Measurements from ENCODE around the gene ACOX3.

DNA sequence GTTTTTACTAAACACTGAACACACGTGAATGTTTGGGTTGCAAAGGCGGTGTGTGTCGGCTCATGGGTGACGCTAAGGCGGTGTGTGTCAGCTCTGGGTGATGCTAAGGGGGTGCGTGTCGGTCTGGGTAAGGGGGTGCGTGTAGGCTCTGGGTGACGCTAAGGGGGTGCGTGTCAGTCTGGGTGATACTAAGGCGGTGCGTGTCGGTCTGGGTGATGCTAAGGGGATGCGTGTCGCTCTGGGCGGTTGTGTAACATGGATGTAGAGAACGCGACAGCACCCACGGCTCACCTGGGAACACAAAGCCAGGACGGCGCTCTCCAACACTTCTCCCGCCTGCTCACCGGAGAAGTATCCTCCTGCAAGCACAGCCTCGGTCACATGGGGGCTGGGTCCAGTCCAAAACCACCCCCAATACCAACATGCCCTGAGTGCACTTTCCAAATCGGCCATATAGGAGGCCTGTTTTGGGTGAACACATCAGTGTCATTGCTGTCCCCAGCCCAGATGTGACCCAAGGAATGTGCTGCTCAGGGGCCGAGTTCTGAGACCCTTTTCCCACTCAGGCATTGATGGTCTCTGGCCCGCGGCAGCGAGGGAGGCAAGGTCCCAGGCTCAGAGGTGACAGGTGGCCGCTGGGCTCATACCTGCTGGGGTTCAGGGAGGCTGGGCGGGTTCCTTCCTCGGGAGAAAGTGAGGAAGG lies 67.1 kb downstream of the ACOX3 start:
- TF ChIP-seq POLR2A (conservative IDR thresholded peaks at IDR 0.05) (no peak), TAF1 (IDR thresholded peaks at IDR 0.05; ENCODE audit: control insufficient read depth, extremely low read depth, insufficient read depth, low read length, severe bottlenecking) (no peak), CHD2 (IDR thresholded peaks at IDR 0.05; ENCODE audit: low read depth, low read length) (no peak), NBN (IDR thresholded peaks at IDR 0.05; ENCODE audit: low read depth) (no peak), SRSF7 (optimal IDR thresholded peaks at IDR 0.05; ENCODE audit: low read depth, low read length) (no peak), NCOA1 (IDR thresholded peaks at IDR 0.05; ENCODE audit: low read depth) (no peak), L3MBTL2 (IDR thresholded peaks at IDR 0.05) (no peak)
- TF ChIP-seq, protein P1, sequence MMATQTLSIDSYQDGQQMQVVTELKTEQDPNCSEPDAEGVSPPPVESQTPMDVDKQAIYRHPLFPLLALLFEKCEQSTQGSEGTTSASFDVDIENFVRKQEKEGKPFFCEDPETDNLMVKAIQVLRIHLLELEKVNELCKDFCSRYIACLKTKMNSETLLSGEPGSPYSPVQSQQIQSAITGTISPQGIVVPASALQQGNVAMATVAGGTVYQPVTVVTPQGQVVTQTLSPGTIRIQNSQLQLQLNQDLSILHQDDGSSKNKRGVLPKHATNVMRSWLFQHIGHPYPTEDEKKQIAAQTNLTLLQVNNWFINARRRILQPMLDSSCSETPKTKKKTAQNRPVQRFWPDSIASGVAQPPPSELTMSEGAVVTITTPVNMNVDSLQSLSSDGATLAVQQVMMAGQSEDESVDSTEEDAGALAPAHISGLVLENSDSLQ (IDR thresholded peaks at IDR 0.05) = no peak

Measured in K562 (cell line).